Activated CD4-positive, alpha-beta memory T cell treated with anti-CD3 and anti-CD28 coated beads, Interleukin-2, amount 10 ng/mL, durations not matched to agents 7 days and 5 days (primary cell): Measurements from ENCODE around the gene CELF5. TPM values are rescaled to one million over a fixed set of nuclear protein-coding genes. Genes with fewer than 3 reads are reported as not detected.
A peak's percentile ranks its signal among the peaks of the same experiment; 100 is the strongest.
"Not testable (repeated sequence)": the region's sequence is repeated elsewhere in the genome, so short reads cannot be mapped to it uniquely, and the experiment has no call there.

ENCODE experiments used
- CTCF ChIA-PET: fragments of 350-600 bp; sonication (Branson Sonifier 250); formaldehyde crosslinking; loops from one replicate; lab custom pipeline; 2021; ENCODE audit warnings: antibody characterized with exemption, inconsistent platforms; lab: Charles Lee
- POLR2A ChIA-PET: fragments of 350-600 bp; sonication (Branson Sonifier 250); formaldehyde crosslinking; loops from one replicate; lab custom pipeline; 2021; ENCODE audit warnings: antibody characterized with exemption; lab: Charles Lee
- DNase-seq: peaks from one replicate; pipeline ENCODE4 v3.0.0-alpha.2; 2020
- H3K27ac Mint-ChIP-seq: one replicate; pipeline ENCODE4 v1.8.0; 2021; ENCODE audit warnings: mild to moderate bottlenecking, mixed read lengths
- H3K27me3 Mint-ChIP-seq: one replicate; pipeline ENCODE4 v1.8.0; 2021; ENCODE audit warnings: mixed read lengths
- H3K36me3 Mint-ChIP-seq: one replicate; pipeline ENCODE4 v1.8.0; 2021; ENCODE audit warnings: low read depth, mixed read lengths
- H3K4me1 Mint-ChIP-seq: one replicate; pipeline ENCODE4 v1.8.0; 2021; ENCODE audit warnings: mixed read lengths
- H3K4me3 Mint-ChIP-seq: one replicate; pipeline ENCODE4 v1.8.0; 2021; ENCODE audit warnings: mild to moderate bottlenecking, mixed read lengths
- H3K9me3 Mint-ChIP-seq: one replicate; pipeline ENCODE4 v1.8.0; 2021; ENCODE audit warnings: mixed read lengths
- total RNA-seq, 2 experiments: library from RNA; stranded (reverse); gene quantifications; one replicate each; pipeline ENCODE4 v1.2.3, GENCODE V29; 2021

The CELF5 gene
- total RNA-seq, 2 experiments from 2014 or later: 0.25 to 0.43 TPM

DNA sequence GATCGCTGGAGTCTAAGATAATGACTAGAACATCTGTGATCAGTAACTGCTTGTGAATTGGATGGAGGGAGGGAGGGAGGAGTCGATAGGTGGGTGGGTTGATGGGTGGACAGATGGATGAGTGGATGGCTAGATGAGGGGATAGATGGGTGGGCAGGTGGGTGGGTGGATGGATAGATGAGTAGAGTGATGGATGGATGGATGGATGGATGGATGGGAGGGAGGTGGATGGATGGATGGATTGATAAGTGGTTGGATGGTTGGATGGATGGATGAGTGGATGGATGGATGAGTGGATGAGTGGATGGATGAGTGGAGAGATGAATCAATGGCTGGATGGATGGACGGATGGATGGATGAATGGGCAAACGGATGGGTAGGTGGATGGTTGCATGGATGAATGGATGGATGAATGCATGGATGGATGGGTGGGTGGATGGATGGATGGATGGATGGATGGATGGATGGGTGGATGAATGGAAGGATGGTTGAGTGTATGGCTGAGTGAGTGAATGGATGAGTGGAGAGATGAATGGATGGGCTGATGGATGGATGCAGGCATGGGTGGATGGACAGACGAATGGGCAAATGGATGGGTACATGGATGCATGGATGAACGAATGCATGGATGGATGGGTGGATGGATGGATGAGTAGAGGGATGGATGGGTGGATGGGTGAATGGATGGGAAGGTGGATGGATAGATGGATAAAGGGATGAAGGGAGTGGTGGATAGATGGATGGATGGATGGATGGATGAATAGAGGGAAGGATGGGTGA, 97.9 kb downstream of the CELF5 start:
- H3K4me3 Mint-ChIP-seq: no peak overlapping the region
- CTCF ChIA-PET: interaction anchor here (0.9 kb wide), 1 partner anchor 163 kb away, joined by 3 read pairs; no protein-coding TSS in a partner anchor
- peaks cover 2% of the 10 kb centered on the region for H3K4me1 Mint-ChIP-seq
- POLR2A ChIA-PET: no interaction called here
- H3K36me3 Mint-ChIP-seq: no peaks in the 10 kb centered on the region
- no peaks in the 10 kb centered on the region for H3K9me3 Mint-ChIP-seq
- DNase-seq: no peak
- peaks cover 8% of the 10 kb centered on the region for H3K27me3 Mint-ChIP-seq
- no peak overlapping the region for H3K27ac Mint-ChIP-seq

DNA sequence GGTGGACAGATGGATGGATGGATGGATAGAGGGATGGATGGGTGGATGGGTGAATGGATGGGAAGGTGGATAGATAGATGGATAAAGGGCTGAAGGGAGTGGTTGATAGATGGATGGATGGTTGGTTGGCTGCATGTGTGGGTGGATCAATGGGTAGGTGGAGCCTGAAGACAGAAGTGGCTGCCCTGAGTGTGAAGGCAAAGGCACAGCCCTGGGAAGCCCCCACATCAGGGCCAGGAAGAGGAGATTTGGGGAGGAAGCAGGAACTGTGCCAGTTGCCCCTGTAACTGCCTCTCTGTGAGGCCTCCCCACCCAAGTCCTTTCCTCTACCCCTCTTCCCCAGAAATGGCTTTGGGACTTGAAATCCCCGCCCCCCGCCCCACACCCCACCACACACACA, 98.6 kb downstream of the CELF5 start:
- peaks cover 8% of the 10 kb centered on the region for H3K27me3 Mint-ChIP-seq
- no peak overlapping the region for H3K4me3 Mint-ChIP-seq
- no peaks in the 10 kb centered on the region for H3K9me3 Mint-ChIP-seq
- no peak for DNase-seq
- H3K27ac Mint-ChIP-seq: no peak overlapping the region
- peaks cover 2% of the 10 kb centered on the region for H3K4me1 Mint-ChIP-seq
- H3K36me3 Mint-ChIP-seq: no peaks in the 10 kb centered on the region
- ChIA-PET CTCF (interaction anchor here (1.1 to 1.6 kb wide), 3 partner anchors 18 to 118 kb away, joined by 3 to 8 read pairs (median 6); no protein-coding TSS in a partner anchor), POLR2A (no interaction called here)

DNA sequence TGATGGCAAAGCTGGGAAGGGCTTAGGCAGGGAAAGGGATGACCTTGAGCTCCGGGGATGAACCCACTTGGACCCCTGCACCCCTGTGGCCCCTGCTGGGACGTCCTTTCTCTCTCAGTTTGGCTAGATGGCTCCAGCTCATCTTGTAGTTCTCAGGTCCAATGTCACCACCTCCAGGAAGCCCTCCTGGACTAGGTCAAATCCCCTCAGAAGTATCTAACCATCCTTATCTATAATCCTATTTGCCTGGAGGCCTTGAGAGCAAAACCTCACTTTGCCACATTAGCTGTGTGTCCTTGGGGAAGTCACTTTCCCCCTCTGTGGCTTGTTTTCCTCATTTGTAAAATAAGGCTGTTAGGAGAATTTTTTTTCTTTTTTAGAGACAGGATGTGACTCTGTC, 99.2 kb downstream of the CELF5 start:
- DNase-seq: no peak
- ChIA-PET POLR2A (no interaction called here), CTCF (interaction anchor here (0.9 to 1.6 kb wide), 4 partner anchors 19 to 117 kb away, joined by 3 to 8 read pairs (median 5); no protein-coding TSS in a partner anchor)
- Mint-ChIP-seq H3K4me1 (peaks cover 2% of the 10 kb centered on the region), H3K4me3 (no peak overlapping the region), H3K9me3 (no peaks in the 10 kb centered on the region), H3K27ac (no peak overlapping the region), H3K27me3 (peaks cover 8% of the 10 kb centered on the region), H3K36me3 (no peaks in the 10 kb centered on the region)

DNA sequence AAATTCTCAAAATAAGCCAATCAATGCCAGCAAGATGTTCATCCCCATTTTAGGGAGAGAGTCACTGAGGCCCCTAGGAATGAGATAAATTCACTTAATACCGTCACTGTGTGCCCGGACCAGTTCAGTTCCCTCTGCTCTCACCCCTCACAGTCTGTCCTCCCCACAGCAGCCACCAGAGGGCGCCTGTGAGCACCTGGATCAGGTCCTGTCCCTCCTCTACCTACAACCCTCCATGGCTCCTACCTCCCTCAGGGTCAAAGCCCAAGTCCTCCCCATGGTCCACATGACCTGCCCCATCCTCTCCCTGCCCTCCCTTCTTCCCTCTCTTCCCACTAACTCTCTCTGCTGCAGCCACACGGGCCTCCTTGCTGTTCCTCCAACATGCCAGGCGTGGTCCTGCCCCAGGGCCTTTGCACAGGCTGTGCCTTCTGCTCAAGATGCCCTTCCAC, 100.0 kb downstream of the CELF5 start:
- ChIA-PET POLR2A (no interaction called here), CTCF (interaction anchor here (0.9 to 6.6 kb wide), 7 partner anchors 19 to 148 kb away, joined by 3 to 44 read pairs (median 4); no protein-coding TSS in a partner anchor)
- Mint-ChIP-seq H3K9me3 (no peaks in the 10 kb centered on the region), H3K4me3 (no peak overlapping the region), H3K36me3 (no peaks in the 10 kb centered on the region), H3K4me1 (peaks cover 2% of the 10 kb centered on the region), H3K27ac (no peak overlapping the region), H3K27me3 (peaks cover 8% of the 10 kb centered on the region)
- peak; percentile 83 for DNase-seq

DNA sequence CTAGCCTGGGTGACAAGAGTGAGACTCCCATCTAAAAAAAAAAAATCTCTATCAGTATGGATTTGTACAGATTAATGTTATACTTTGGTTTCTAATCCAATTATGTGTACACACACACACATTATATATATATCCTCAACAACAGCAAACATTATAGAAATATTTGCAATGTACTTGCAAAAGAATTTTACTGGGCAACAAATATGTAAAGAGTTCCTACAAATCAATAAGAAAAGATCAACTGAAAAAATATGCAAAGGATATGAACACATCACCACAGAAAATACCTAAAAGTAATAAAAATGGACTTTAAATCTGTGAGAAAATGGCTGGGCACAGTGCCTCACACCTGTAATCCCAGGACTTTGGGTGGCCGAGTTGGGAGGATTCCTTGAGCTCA, 101.0 kb downstream of the CELF5 start:
- no peak overlapping the region for H3K27ac Mint-ChIP-seq
- no peak overlapping the region for H3K4me3 Mint-ChIP-seq
- no peaks in the 10 kb centered on the region for H3K36me3 Mint-ChIP-seq
- ChIA-PET POLR2A (no interaction called here), CTCF (interaction anchor here (0.5 to 6.6 kb wide), 7 partner anchors 13 to 160 kb away, joined by 3 to 44 read pairs (median 4); no protein-coding TSS in a partner anchor)
- no peaks in the 10 kb centered on the region for H3K9me3 Mint-ChIP-seq
- peaks cover 2% of the 10 kb centered on the region for H3K4me1 Mint-ChIP-seq
- peaks cover 8% of the 10 kb centered on the region for H3K27me3 Mint-ChIP-seq
- no peak for DNase-seq

DNA sequence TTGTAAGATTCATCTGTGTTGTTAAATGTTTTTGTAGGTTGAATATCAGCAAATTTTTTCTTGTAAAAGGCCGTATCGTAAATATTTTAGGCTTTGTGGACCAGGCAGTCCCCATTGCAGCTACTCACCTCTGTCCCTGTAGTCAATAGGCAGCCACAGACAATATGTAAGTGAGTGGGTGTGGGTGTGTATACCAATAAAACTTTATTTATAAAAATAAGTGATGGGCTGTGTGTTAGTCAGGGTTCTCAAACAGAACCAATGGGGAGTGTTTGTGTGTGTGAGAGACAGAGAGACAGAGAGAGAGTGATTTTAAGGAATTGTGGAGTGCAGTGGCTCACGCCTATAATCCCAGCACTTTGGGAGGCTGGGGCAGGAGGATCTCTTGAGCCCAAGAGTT, 104.3 kb downstream of the CELF5 start:
- CTCF ChIA-PET: interaction anchor here (1.1 to 6.6 kb wide), 5 partner anchors 19 to 157 kb away, joined by 3 to 44 read pairs (median 7); no protein-coding TSS in a partner anchor
- H3K4me3 Mint-ChIP-seq: no peak overlapping the region
- no peak overlapping the region for H3K27ac Mint-ChIP-seq
- no peaks in the 10 kb centered on the region for H3K36me3 Mint-ChIP-seq
- peaks cover 2% of the 10 kb centered on the region for H3K4me1 Mint-ChIP-seq
- POLR2A ChIA-PET: no interaction called here
- no peaks in the 10 kb centered on the region for H3K9me3 Mint-ChIP-seq
- peaks cover 2% of the 10 kb centered on the region for H3K27me3 Mint-ChIP-seq
- DNase-seq: no peak

DNA sequence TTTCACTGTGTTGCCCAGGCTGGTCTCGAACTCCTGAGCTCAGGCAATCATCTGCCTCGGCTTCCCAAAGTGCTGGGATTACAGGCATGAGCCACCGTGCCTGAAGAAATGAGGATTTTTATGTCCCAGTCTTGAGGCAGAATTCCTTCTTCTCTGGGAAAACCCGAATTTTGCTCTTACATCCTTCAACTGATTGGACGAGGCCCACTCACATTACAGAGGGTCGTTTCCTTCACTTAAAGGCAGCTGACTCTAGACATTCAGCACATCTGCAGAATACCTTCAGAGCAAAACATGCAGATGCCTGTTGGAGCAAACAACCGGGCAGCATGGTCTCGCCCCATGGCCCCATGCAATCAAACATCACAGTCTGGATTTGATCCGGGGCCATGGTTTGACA, 105.6 kb downstream of the CELF5 start:
- H3K36me3 Mint-ChIP-seq: no peaks in the 10 kb centered on the region
- CTCF ChIA-PET: interaction anchor here (1.0 to 6.6 kb wide), 2 partner anchors 99 to 143 kb away, joined by 3 to 44 read pairs; no protein-coding TSS in a partner anchor
- no peak overlapping the region for H3K27ac Mint-ChIP-seq
- H3K4me1 Mint-ChIP-seq: peaks cover 2% of the 10 kb centered on the region
- H3K4me3 Mint-ChIP-seq: no peak overlapping the region
- no peaks in the 10 kb centered on the region for H3K9me3 Mint-ChIP-seq
- POLR2A ChIA-PET: no interaction called here
- no peak for DNase-seq
- H3K27me3 Mint-ChIP-seq: peaks cover 5% of the 10 kb centered on the region

DNA sequence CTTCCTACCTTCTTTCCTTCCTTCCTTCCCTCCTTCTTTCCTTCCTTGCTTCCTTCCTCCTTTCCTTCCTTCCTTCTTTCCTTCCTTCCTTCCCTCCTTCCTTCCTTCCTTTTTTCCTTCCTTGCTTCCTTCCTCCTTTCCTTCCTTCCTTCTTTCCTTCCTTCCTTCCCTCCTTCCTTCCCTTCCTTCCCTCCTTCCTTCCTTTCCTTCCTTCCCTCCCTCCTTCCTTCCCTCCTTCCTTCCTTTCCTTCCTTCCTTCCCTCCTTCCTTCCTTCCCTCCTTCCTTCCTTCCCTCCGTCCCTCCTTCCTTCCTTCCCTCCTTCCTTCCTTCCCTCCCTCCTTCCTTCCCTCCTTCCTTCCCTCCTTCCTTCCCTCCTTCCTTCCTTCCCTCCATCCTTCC, 107.8 kb downstream of the CELF5 start:
- H3K36me3 Mint-ChIP-seq, CTCF ChIA-PET, DNase-seq, H3K27ac Mint-ChIP-seq, H3K4me3 Mint-ChIP-seq, H3K9me3 Mint-ChIP-seq, H3K4me1 Mint-ChIP-seq, H3K27me3 Mint-ChIP-seq, POLR2A ChIA-PET: not testable (repeated sequence)

DNA sequence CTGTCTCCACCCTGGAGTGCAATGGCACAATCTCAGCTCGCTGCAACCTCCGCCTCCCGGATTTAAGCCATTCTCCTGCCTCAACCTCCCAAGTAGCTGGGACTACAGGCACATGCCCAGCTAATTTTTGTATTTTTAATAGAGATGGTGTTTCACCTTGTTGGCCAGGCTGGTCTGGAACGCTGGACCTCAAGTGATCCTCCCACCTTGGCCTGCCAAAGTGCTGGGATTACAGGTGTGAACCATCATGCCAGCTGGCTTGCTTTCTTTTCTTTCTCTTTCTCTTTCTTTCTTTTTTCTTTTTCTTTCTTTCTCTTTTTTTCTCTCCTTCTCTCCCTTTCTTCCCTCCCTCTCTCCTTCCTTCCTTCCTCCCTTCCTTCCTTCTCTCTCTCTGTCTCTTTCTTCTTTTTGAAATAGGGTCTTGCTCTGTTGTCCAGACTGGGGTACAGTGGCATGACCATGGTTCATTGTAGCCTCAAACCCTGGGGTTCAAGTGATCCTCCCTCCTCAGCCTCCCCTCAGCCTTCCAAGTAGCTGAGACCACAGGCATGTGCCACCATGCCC, 108.6 kb downstream of the CELF5 start:
- H3K27me3 Mint-ChIP-seq: peaks cover 3% of the 10 kb centered on the region
- POLR2A ChIA-PET: no interaction called here
- no peaks in the 10 kb centered on the region for H3K9me3 Mint-ChIP-seq
- no peak for DNase-seq
- no peaks in the 10 kb centered on the region for H3K36me3 Mint-ChIP-seq
- H3K27ac Mint-ChIP-seq: no peak overlapping the region
- no peak overlapping the region for H3K4me3 Mint-ChIP-seq
- H3K4me1 Mint-ChIP-seq: peaks cover 1% of the 10 kb centered on the region
- CTCF ChIA-PET: interaction anchor here (0.6 kb wide), 1 partner anchor 172 kb away, joined by 3 read pairs; no protein-coding TSS in a partner anchor

DNA sequence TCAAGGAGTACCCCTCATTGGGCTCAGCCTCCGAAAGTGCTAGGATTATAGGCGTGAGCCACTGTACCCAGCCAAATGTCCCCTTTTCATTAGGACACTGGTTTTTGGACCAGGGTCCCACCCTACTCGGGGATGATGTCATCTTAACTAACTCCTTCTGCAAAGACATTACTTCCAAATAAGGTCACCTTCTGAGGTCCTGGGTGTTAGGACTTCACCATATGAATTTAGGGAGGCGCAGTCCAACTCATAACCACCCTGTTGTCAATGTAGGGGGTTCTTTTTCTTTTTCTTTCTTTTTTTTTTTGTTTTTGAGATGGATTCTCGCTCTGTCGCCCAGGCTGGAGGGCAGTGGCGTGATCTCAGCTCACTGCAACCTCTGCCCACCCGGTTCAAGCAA, 109.2 kb downstream of the CELF5 start:
- ChIA-PET CTCF (no interaction called here), POLR2A (no interaction called here)
- Mint-ChIP-seq H3K4me1 (peaks cover 6% of the 10 kb centered on the region), H3K9me3 (no peaks in the 10 kb centered on the region), H3K4me3 (no peak overlapping the region), H3K27me3 (peaks cover 3% of the 10 kb centered on the region), H3K27ac (no peak overlapping the region), H3K36me3 (no peaks in the 10 kb centered on the region)
- DNase-seq: no peak

DNA sequence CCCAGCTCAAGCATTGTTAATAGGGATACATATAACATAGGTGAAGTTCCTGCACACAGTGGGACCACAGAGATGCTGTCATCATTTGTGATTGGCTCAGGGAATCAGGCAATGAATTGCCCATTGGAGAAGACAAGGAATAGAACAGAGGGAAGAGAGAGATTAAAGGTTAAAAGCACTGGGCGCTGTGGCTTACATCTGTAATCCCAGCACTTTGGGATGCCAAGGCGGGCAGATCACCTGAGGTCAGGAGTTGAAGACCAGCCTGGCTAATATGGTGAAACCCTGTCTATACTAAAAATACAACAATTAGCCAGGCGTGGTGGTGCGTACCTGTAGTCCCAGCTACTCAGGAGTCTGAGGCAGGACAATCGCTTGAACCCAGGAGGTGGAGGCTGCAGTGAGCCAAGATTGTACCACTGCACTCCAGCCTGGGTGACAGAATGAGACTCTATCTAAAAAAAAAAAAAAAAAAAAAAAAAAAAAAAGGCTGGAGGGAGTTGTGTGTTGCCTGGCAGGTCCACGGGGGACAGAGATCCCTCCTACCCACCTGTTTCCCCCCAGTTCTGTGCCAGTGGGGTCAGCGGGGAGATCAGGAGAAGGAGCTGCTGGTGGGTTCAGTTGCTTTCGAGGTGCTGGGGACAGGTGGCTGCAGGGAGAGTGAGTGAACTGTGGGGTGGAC, 110.4 kb downstream of the CELF5 start:
- CTCF ChIA-PET: interaction anchor here (0.6 to 1.6 kb wide), 3 partner anchors 94 to 1065 kb away, joined by 3 to 5 read pairs (median 3); partner anchors contain the start of gene SH3GL1
- POLR2A ChIA-PET, H3K27ac Mint-ChIP-seq, H3K4me1 Mint-ChIP-seq, H3K4me3 Mint-ChIP-seq, H3K9me3 Mint-ChIP-seq, H3K27me3 Mint-ChIP-seq, H3K36me3 Mint-ChIP-seq, DNase-seq: not testable (repeated sequence)

DNA sequence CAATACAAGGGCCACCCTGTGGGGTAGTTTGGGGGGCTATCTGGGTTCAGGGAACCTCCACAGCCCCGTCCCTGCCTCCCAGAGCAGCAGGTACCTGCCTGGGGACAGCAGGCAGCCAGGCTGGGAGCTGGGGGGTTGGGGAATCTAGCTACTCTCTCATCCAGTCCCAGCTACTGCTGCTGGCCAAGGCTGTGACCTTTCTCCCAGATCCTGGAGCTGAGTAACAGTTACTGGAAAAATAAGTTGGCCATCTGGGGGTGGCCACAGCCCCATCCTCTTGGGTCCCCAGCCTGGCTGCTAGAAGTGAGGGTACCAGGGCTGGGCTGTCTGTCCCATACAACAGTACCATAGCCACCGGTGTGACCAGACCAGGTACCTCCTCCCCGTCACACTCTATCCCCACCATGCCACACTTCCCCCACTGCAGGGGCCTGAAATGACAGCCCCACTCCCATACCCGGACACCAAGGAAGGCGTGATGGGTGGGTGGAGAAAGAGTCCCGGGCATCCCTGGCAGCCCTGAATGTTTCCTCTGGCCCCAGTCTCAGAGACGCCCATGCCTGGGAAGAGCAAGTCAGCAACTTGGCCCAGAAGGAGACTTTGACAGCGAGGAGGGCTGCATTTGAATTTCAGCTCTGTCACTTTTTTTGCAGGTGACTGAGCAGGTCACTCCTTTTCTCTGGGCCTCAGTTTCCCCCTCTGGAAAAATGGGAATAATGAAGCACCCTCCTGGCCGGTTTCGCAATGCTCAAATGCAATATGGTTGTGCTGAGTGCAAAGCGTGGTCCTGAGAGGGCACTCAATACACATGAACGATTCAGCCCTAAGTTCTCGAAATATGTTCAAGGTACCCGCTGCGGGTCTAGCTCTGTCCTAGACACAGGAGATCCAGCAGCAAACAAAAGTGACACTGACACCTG, 111.2 kb downstream of the CELF5 start:
- POLR2A ChIA-PET: no interaction called here
- peaks cover 3% of the 10 kb centered on the region for H3K27me3 Mint-ChIP-seq
- H3K27ac Mint-ChIP-seq: no peak overlapping the region
- H3K4me1 Mint-ChIP-seq: peaks cover 12% of the 10 kb centered on the region
- no peak for DNase-seq
- no peaks in the 10 kb centered on the region for H3K9me3 Mint-ChIP-seq
- CTCF ChIA-PET: interaction anchor here (0.6 to 1.6 kb wide), 3 partner anchors 94 to 1064 kb away, joined by 3 to 5 read pairs (median 3); partner anchors contain the start of gene SH3GL1
- H3K4me3 Mint-ChIP-seq: no peak overlapping the region
- no peaks in the 10 kb centered on the region for H3K36me3 Mint-ChIP-seq
